ENCODE data around the gene FAM53B.
"Not testable (repeated sequence)": the region's sequence is repeated elsewhere in the genome, so short reads cannot be mapped to it uniquely, and the experiment has no call there.

Gene FAM53B

GRCh38 chr10:124624466-124624865 is 119.7 kb downstream of the FAM53B start:
- DNase-seq = no peak

GRCh38 chr10:124624006-124624405 is 120.2 kb downstream of the FAM53B start:
- DNase-seq = no peak

GRCh38 chr10:124622866-124623536 is 121.2 kb downstream of the FAM53B start:
- DNase-seq = no peak

GRCh38 chr10:124622158-124622557 is 122.0 kb downstream of the FAM53B start:
- DNase-seq = no peak

- no peak for DNase-seq
Observed at GRCh38 chr10:124621637-124622036, 122.5 kb downstream of the FAM53B start.

GRCh38 chr10:124619802-124620490 is 124.2 kb downstream of the FAM53B start:
- DNase-seq = peak in 1 of 2 donors; percentile 35

- DNase-seq = peak in 1 of 2 donors; percentile 44
Observed at GRCh38 chr10:124619195-124619594, 125.0 kb downstream of the FAM53B start.

GRCh38 chr10:124618470-124619073 is 125.6 kb downstream of the FAM53B start:
- no peak for DNase-seq

GRCh38 chr10:124616836-124617130 is 127.4 kb downstream of the FAM53B start:
- DNase-seq = no peak

GRCh38 chr10:124616040-124616835 is 127.9 kb downstream of the FAM53B start:
- DNase-seq = no peak

- no peak for DNase-seq
Observed at GRCh38 chr10:124615259-124615658, 128.9 kb downstream of the FAM53B start.

- DNase-seq = no peak
Observed at GRCh38 chr10:124614003-124614659, 130.0 kb downstream of the FAM53B start.

GRCh38 chr10:124612611-124613498 is 131.3 kb downstream of the FAM53B start:
- no peak for DNase-seq

- peak; percentile 33 to 81 for DNase-seq
Observed at GRCh38 chr10:124611738-124612137, 132.4 kb downstream of the FAM53B start.

GRCh38 chr10:124610851-124611250 is 133.3 kb downstream of the FAM53B start:
- DNase-seq = not testable (repeated sequence)

- DNase-seq = not testable (repeated sequence)
Observed at GRCh38 chr10:124610186-124610585, 134.0 kb downstream of the FAM53B start.

- DNase-seq = no peak
Observed at GRCh38 chr10:124609698-124610097, 134.5 kb downstream of the FAM53B start.

- no peak for DNase-seq
Observed at GRCh38 chr10:124608093-124608721, 136.0 kb downstream of the FAM53B start.

- DNase-seq = no peak
Observed at GRCh38 chr10:124607693-124608092, 136.5 kb downstream of the FAM53B start.

GRCh38 chr10:124606822-124607221 is 137.4 kb downstream of the FAM53B start:
- DNase-seq = no peak
